Kasumi-1 (cell line): ENCODE data around the gene PRAC1.
"Not testable (repeated sequence)": the region's sequence is repeated elsewhere in the genome, so short reads cannot be mapped to it uniquely, and the experiment has no call there.

Experiments
- DNase-seq, 2 experiments: peaks; one replicate each; lab custom pipeline; 2025; lab: John Stamatoyannopoulos, UW

Gene PRAC1

GRCh38 chr17:48726916-48727286 lies 4.6 kb upstream of the PRAC1 start:
- no peak for DNase-seq

DNA sequence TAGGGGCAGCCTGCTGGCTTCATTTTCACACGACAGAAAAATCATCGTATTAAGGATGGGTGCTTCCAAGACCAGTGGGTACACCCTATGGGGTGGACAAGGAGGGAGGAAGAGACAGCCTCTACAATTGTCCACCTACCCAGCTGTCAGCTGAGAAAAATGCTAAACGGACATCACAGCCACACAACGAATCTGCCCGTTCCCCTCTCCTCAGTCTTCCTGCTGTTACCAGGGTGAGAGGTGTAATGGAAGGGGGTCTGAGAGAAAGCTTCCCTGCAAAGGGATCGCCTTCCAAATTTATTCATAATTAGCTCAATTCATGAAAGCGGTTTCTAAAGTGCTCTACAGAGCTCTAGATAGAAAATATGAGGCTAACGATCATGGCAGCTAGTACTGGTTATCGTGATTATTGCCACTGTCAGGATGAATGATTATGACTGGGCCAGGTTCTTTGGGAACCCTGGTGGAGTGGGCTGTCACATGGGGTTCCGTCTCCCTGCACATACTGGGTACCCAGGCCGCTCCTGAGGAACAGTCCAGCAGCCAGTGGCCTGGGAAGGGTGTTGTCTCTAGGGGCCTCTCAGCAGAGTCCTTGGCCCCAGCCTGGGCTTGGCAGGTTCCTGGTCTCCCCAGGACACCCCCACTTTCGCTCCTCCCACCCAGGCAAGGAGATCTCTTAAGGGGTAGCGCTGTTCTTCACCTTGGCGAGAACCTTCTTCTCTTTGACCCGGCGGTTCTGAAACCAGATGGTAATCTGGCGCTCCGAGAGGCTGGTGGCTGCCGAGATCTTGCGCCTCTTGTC lies 4.0 kb upstream of the PRAC1 start:
- DNase-seq: no peak

- no peak for DNase-seq
These were observed 3.2 kb upstream of the PRAC1 start for GRCh38 chr17:48725288-48726064.

DNA sequence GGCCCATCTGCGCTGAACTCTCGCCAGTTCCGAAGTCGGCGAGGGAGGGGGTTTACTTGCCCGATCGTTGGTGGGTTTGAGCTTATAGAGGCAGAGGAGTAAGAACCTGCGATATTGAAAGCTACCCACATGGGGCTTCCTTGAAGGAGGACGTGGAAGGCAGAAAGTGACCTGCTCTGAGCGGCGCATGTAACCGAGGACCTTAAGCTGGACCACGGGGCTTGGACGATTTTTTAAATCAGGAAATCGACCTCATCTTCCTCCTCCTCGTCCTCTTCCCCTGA lies 2.6 kb upstream of the PRAC1 start:
- DNase-seq: no peak

GRCh38 chr17:48724251-48725003 lies 2.1 kb upstream of the PRAC1 start:
- peak; percentile 64 to 85 for DNase-seq

- DNase-seq: no peak
These were observed 1.3 kb upstream of the PRAC1 start for GRCh38 chr17:48723423-48724250.

- DNase-seq: no peak
These were observed 651 bp upstream of the PRAC1 start, which contains the start of gene PRAC2 for GRCh38 chr17:48722915-48723422. TSS of gene PRAC2 (plus strand) at chr17:48723185. CDS start at chr17:48724411, 1,226 bp downstream.

DNA sequence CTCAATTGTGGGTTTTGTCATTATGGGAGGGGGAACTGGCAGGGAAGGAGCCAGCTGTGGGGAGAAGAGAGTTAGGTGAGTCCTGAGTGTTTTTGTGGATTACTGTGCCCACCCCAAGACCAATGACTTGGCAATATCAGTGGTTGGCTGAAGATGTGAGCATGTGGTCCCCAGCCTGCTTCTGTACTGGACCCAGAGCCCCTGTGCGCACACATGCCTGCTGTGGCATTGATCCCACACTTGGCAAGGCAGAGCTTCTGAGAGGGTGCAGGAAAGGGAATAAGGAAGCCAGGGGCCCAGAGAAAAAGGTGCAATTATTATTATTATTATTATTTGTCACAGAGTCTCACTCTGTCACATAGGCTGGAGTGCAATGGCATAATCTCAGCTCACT lies 1.3 kb downstream of the PRAC1 start:
- no peak for DNase-seq

GRCh38 chr17:48720266-48721008 lies 1.9 kb downstream of the PRAC1 start:
- DNase-seq: no peak

DNA sequence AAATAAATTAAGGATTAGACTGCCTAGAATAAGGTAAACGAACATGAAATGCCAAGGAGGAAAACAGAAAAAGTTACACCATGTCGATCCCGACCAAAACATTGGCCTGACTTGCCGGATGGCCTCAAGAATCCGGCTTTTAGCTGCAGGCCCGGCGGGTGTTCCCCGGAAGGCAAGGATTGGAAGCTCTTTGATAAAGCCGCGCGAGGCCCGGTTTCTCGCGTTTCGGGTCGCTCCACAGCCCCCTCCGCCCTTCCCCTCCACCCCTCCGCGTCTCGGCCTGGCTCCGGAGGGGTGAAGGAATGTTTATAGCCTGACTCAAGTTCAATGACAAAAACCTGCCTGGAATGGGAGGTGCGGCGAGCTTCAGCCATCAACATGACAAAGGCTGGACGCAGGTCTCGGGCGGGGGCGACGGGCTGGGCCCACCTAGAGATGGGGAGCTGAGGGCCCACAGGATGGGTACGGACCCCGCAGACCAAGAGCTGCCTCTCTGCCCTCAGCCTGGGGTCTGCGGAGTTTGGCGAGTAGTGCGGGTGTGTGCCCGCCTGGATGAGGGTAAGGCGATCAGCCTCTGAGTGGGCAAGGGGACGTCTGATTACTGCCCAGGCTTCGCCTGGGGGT lies 2.6 kb downstream of the PRAC1 start:
- no peak for DNase-seq

GRCh38 chr17:48718761-48719641 lies 3.3 kb downstream of the PRAC1 start:
- DNase-seq: no peak

GRCh38 chr17:48718227-48718760 lies 4.0 kb downstream of the PRAC1 start:
- DNase-seq: no peak

- no peak for DNase-seq
These were observed 4.7 kb downstream of the PRAC1 start for GRCh38 chr17:48717367-48718226.

GRCh38 chr17:48716549-48716948 lies 5.8 kb downstream of the PRAC1 start:
- not testable (repeated sequence) for DNase-seq

DNA sequence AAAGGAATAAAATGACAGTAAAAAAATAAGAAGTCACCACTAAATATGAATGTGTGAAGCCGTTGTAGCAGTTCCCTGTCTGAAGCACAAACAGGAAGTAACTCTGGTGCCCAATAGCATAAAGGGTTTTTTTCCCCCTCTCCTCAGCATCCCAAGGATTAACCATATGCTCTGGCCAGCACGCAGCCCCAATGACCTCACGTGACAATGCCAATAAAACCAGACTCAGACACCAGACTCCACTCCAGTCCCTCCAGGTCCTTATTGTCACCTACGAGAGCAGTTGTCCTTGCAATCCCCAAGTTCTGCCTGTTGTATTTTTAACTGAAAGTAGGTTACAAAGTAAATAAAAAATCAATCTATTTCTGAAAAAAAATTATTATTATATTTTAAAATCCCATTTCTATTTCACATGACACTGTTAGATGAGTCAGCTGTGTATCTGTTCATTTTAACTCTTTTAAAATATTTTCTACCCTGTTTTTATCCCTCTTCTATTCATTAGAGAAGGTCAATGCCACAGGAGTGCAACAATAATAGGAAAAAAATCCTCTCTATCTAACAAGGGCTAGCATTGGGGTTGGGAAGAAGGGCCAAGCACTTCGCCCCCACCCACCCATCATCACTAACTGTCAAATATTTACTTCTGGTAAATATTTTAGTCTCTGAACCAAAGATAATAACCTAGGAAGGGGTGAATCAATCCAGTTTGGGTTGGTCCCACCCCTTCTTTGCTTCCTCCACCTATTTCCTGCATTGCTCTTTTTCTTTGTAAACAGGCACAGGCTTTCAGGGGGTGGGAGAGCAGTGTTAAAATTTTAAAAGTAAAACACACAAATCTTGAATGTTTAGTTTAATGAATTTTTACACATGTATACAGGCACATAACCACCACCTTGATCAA lies 6.6 kb downstream of the PRAC1 start:
- DNase-seq: peak in 1 of 2 experiments; percentile 37

- DNase-seq: no peak
These were observed 11.2 kb downstream of the PRAC1 start for GRCh38 chr17:48711128-48711527.
